ENCODE measurements around the gene APH1B.

The APH1B gene

DNA sequence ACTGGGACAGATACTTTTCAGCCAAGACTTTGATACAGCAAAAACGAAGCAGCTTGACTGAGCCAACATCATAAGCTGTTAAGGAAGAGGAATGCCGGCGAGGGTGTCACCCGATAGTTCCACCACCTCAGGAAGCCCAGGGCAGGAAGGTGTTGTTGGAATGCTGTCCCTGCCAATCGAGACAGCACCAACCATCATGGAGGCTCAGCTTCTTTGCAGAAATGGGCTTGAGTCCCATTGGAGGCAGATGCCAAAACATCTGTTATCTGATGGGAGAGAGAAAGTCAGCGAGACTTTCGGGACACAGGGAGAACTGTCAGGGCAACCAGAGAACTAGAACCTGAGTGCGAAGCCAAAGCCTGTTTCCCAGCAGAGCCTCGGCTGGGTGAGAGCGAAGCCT is 53.5 kb downstream of the APH1B start:
- H3K9me3 Mint-ChIP-seq = no peaks in the 10 kb centered on the region
- peaks cover 42% of the 10 kb centered on the region for H3K4me1 Mint-ChIP-seq
- no peak overlapping the region for H3K4me3 Mint-ChIP-seq
- H3K27ac Mint-ChIP-seq = no peak overlapping the region
- TF ChIP-seq, protein P1, sequence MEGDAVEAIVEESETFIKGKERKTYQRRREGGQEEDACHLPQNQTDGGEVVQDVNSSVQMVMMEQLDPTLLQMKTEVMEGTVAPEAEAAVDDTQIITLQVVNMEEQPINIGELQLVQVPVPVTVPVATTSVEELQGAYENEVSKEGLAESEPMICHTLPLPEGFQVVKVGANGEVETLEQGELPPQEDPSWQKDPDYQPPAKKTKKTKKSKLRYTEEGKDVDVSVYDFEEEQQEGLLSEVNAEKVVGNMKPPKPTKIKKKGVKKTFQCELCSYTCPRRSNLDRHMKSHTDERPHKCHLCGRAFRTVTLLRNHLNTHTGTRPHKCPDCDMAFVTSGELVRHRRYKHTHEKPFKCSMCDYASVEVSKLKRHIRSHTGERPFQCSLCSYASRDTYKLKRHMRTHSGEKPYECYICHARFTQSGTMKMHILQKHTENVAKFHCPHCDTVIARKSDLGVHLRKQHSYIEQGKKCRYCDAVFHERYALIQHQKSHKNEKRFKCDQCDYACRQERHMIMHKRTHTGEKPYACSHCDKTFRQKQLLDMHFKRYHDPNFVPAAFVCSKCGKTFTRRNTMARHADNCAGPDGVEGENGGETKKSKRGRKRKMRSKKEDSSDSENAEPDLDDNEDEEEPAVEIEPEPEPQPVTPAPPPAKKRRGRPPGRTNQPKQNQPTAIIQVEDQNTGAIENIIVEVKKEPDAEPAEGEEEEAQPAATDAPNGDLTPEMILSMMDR (IDR thresholded peaks at IDR 0.05) = no peak
- H3K36me3 Mint-ChIP-seq (ENCODE audit: low read depth) = peaks cover 18% of the 10 kb centered on the region
- H3K27me3 Mint-ChIP-seq (ENCODE audit: low read depth, poor library complexity) = no peaks in the 10 kb centered on the region
- no peak for DNase-seq

- TF ChIP-seq, protein P1 (IDR thresholded peaks at IDR 0.05) = no peak
- Mint-ChIP-seq H3K4me1 (peaks cover 42% of the 10 kb centered on the region), H3K27ac (no peak overlapping the region), H3K9me3 (no peaks in the 10 kb centered on the region), H3K36me3 (ENCODE audit: low read depth) (peaks cover 13% of the 10 kb centered on the region), H3K4me3 (no peak overlapping the region), H3K27me3 (ENCODE audit: low read depth, poor library complexity) (no peaks in the 10 kb centered on the region)
- no peak for DNase-seq
Measured at GRCh38 chr15:63331456-63331855, 54.1 kb downstream of the APH1B start.

GRCh38 chr15:63332367-63333124 is 55.1 kb downstream of the APH1B start:
- Mint-ChIP-seq H3K9me3 (no peaks in the 10 kb centered on the region), H3K4me1 (peaks cover 41% of the 10 kb centered on the region), H3K4me3 (no peak overlapping the region), H3K27me3 (ENCODE audit: low read depth, poor library complexity) (no peaks in the 10 kb centered on the region), H3K27ac (no peak overlapping the region), H3K36me3 (ENCODE audit: low read depth) (peaks cover 16% of the 10 kb centered on the region)
- TF ChIP-seq, protein P1 (IDR thresholded peaks at IDR 0.05) = no peak
- DNase-seq = no peak

DNA sequence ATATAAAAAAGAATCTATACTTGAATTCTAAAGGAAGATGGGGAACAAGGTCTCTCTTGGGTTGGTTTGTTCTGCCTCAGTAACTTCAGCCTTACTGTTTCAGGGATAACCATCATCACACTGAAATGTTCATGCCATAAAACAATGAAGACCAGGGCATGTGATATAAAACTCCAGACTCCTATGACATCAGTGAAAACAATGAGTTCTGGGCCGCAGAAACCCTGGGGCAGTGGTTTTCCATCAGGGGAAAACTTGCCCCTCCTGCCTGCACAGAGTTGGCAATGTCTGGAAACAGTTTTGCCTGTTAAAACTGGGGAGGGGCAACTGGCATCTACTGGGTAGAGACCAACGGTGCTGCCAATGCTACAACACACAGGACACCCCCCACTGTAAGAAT is 57.4 kb downstream of the APH1B start:
- Mint-ChIP-seq H3K9me3 (no peaks in the 10 kb centered on the region), H3K27ac (no peak overlapping the region), H3K4me1 (peaks cover 32% of the 10 kb centered on the region), H3K36me3 (ENCODE audit: low read depth) (peaks cover 23% of the 10 kb centered on the region), H3K27me3 (ENCODE audit: low read depth, poor library complexity) (peaks cover 7% of the 10 kb centered on the region), H3K4me3 (no peak overlapping the region)
- TF ChIP-seq, protein P1 (IDR thresholded peaks at IDR 0.05) = no peak
- DNase-seq = no peak

DNA sequence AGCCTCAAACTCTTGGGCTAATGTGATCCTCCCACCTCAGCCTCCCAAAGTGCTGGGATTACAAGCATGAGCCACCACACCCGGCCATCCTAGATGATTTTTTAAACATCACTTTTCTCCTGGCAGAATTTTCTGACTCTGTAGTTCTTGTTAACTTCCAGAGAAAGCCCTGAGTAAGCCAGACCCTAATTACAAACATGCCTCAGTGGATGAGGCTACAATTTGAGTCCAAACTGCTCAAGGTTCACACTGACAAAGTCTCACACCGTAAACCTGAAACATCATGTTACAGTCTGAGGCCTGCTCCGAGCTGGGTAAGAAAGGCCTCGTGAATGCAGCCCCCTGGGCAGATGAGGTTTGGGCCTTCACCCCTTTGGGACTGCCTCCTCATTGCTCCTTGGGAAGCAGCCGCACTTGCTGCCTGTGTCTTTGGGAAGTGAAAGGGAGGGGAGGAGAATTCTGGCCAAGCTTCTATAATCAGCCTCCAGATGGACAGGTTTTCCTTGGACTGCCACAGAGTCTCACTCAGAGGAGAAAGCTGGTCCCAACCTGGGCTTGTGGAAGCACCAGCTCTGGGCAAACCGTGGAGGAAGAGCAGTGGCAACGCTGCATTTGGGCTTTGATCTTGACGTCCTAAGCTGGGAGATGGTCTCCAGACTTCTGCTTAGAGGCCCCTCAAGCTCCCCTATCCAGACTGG is 58.3 kb downstream of the APH1B start:
- Mint-ChIP-seq H3K27me3 (ENCODE audit: low read depth, poor library complexity) (peaks cover 16% of the 10 kb centered on the region), H3K9me3 (no peaks in the 10 kb centered on the region), H3K36me3 (ENCODE audit: low read depth) (peaks cover 32% of the 10 kb centered on the region), H3K27ac (no peak overlapping the region), H3K4me1 (peaks cover 35% of the 10 kb centered on the region), H3K4me3 (no peak overlapping the region)
- no peak for DNase-seq
- TF ChIP-seq, protein P1 (IDR thresholded peaks at IDR 0.05) = no peak
